ENCODE results near the gene CLDN25.
"Not testable (repeated sequence)": the region's sequence is repeated elsewhere in the genome, so short reads cannot be mapped to it uniquely, and the experiment has no call there.

CLDN25 gene

DNA sequence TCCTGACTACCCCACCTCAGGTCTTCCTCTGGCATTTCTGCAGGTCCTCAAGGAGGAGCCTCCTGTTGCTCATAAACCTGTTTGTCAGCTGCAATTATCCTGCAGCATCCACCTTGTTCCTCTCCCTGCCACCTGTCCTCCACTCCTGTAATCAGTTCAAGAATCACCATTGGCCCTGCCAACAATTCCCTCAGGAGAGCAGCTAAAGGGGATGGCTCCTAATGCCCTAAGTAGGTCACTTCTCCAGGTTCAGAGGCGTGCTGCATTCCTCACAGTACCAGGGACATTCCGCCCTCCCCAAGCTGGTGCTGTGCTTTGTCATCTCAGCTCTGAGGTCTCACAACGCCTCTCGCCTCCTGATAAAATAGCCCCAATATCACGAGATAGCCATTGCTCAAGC lies 2.1 kb downstream of the CLDN25 start (continued):
- TF ChIP-seq WT1 (tag by site-specific recombination; IDR thresholded peaks at IDR 0.05) = no peak

DNA sequence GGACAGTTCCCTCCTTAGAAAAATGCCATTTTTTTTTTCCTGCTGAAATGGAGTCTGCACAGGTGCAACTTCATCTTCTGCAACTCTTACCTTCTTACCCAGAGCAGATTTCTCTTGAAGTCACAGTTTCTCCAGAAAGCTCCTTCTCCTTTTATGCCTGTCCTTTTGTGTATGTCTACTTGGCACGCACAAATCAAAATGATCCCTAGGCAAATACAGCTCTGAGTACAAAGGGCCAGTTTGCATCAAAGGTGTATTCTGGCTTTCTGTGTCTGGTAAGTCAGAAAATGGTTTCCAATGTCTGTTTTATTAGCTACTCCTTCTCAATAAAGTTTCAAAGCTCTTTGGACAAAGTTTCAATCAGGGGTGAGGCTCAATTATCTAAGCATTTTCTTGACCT lies 2.5 kb downstream of the CLDN25 start:
- Histone ChIP-seq H3K9me3 (ENCODE audit: control insufficient read depth, insufficient read depth, low read depth, low read length) (no peaks in the 10 kb centered on the region), H3K4me1 (ENCODE audit: control insufficient read depth, insufficient read depth, low read length) (0 out of 2 replicates have a peak, but pooled peaks cover 3% of the 10 kb centered on the region), H3K4me3 (ENCODE audit: low read depth, low read length) (no peak overlapping the region), H3K36me3 (ENCODE audit: control insufficient read depth in 2 of 2, insufficient read depth in 1 of 2, low read length in 2 of 2) (no peaks in the 10 kb centered on the region), H3K27ac (ENCODE audit: extremely low read depth, low read depth, low read length) (no peak overlapping the region)
- ChIA-PET POLR2A (interaction anchor here (0.9 kb wide), 1 partner anchor 10 kb away, joined by 3 read pairs; no protein-coding TSS in a partner anchor), CTCF (interaction anchor here (2.1 kb wide), 1 partner anchor 9 kb away, joined by 5 read pairs; the partner anchor contains the start of gene ZW10)
- TF ChIP-seq, protein P1, sequence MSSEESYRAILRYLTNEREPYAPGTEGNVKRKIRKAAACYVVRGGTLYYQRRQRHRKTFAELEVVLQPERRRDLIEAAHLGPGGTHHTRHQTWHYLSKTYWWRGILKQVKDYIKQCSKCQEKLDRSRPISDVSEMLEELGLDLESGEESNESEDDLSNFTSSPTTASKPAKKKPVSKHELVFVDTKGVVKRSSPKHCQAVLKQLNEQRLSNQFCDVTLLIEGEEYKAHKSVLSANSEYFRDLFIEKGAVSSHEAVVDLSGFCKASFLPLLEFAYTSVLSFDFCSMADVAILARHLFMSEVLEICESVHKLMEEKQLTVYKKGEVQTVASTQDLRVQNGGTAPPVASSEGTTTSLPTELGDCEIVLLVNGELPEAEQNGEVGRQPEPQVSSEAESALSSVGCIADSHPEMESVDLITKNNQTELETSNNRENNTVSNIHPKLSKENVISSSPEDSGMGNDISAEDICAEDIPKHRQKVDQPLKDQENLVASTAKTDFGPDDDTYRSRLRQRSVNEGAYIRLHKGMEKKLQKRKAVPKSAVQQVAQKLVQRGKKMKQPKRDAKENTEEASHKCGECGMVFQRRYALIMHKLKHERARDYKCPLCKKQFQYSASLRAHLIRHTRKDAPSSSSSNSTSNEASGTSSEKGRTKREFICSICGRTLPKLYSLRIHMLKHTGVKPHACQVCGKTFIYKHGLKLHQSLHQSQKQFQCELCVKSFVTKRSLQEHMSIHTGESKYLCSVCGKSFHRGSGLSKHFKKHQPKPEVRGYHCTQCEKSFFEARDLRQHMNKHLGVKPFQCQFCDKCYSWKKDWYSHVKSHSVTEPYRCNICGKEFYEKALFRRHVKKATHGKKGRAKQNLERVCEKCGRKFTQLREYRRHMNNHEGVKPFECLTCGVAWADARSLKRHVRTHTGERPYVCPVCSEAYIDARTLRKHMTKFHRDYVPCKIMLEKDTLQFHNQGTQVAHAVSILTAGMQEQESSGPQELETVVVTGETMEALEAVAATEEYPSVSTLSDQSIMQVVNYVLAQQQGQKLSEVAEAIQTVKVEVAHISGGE (tag by site-specific recombination; conservative IDR thresholded peaks at IDR 0.05; ENCODE audit: low read depth) = no peak
- TF ChIP-seq ZFP69B (tag by site-specific recombination; IDR thresholded peaks at IDR 0.05) = no peak
- TF ChIP-seq FEZF1 (tag by site-specific recombination; IDR thresholded peaks at IDR 0.05) = no peak
- TF ChIP-seq HOXA7 (CRISPR knock-in tag; IDR thresholded peaks at IDR 0.05; ENCODE audit: borderline replicate concordance) = no peak
- no peak for TF ChIP-seq ZNF404 (tag by site-specific recombination; IDR thresholded peaks at IDR 0.05)
- no peak for TF ChIP-seq ZNF366 (tag by site-specific recombination; conservative IDR thresholded peaks at IDR 0.05)
- no peak for TF ChIP-seq ZNF23 (tag by site-specific recombination; IDR thresholded peaks at IDR 0.05; ENCODE audit: borderline replicate concordance)
- no peak for TF ChIP-seq ZNF274 (IDR thresholded peaks at IDR 0.05; ENCODE audit: low read length)
- TF ChIP-seq ZNF274 (tag by site-specific recombination; IDR thresholded peaks at IDR 0.05; ENCODE audit: borderline replicate concordance) = no peak
- no peak for TF ChIP-seq ZSCAN23 (tag by site-specific recombination; IDR thresholded peaks at IDR 0.05)
- TF ChIP-seq ZNF585B (tag by site-specific recombination; IDR thresholded peaks at IDR 0.05) = no peak
- TF ChIP-seq HOXC10 (CRISPR knock-in tag; IDR thresholded peaks at IDR 0.05) = no peak
- TF ChIP-seq PRDM4 (tag by site-specific recombination; IDR thresholded peaks at IDR 0.05) = no peak
- TF ChIP-seq ZNF37A (tag by site-specific recombination; IDR thresholded peaks at IDR 0.05) = no peak
- no peak for TF ChIP-seq ZBTB8A (tag by site-specific recombination; IDR thresholded peaks at IDR 0.05)

- H3K4me1 ChIP-seq (ENCODE audit: control insufficient read depth, insufficient read depth, low read length); POLR2A ChIA-PET; H3K36me3 ChIP-seq (ENCODE audit: control insufficient read depth in 2 of 2, insufficient read depth in 1 of 2, low read length in 2 of 2); H3K4me3 ChIP-seq (ENCODE audit: low read depth, low read length); H3K9me3 ChIP-seq (ENCODE audit: control insufficient read depth, insufficient read depth, low read depth, low read length); H3K27ac ChIP-seq (ENCODE audit: extremely low read depth, low read depth, low read length): not testable (repeated sequence)
- CTCF ChIA-PET = interaction anchor here (0.6 kb wide), 1 partner anchor 26 kb away, joined by 3 read pairs; no protein-coding TSS in a partner anchor
Observed at GRCh38 chr11:113789016-113789415, 9.4 kb downstream of the CLDN25 start.

Measured in HEK293 (cell line).